ENCODE data around the gene KLHDC9. TPM values are rescaled to one million over a fixed set of nuclear protein-coding genes. Genes with fewer than 3 reads are reported as not detected.

Gene KLHDC9
- total and polyA plus RNA-seq, 2 donors (not counting 1 experiment from before 2014, with no cell fraction given), result 1.6 to 2.7 TPM

- Histone ChIP-seq H3K4me3 (ENCODE audit: control extremely low read depth in 1 of 5, extremely low read depth in 1 of 5, insufficient read depth in 1 of 5, low read depth in 2 of 5, low read length in 4 of 5) (no peak overlapping the region), H3K4me2 (replicated peaks; ENCODE audit: low read depth, low read length, poor library complexity, severe bottlenecking) (no peak overlapping the region), H2AFZ (ENCODE audit: insufficient read depth, low read depth, low read length, poor library complexity, severe bottlenecking) (no peak overlapping the region), H4K20me1 (ENCODE audit: control insufficient read depth, insufficient read depth, low read length, poor library complexity, severe bottlenecking) (peaks cover 17% of the 10 kb centered on the region), H3K9ac (ENCODE audit: low read length) (no peak overlapping the region), H3K36me3 (replicated peaks in 1 of 2; ENCODE audit: control extremely low read depth in 1 of 2, control insufficient read depth in 1 of 2, extremely low read depth in 1 of 2, insufficient read depth in 2 of 2, low read length in 1 of 2) (peaks cover 0 to 8% of the 10 kb centered on the region in 2 experiments), H3K9me3 (ENCODE audit: control extremely low read depth in 1 of 3, control insufficient read depth in 2 of 3, insufficient read depth in 1 of 3, low read length in 2 of 3) (no peaks in the 10 kb centered on the region), H3K27ac (ENCODE audit: low read length in 2 of 2) (peak overlapping the region; percentile 95 to 96), H3K4me1 (ENCODE audit: control insufficient read depth in 2 of 2, insufficient read depth in 2 of 2, low read length in 2 of 2) (peaks cover 30 to 46% of the 10 kb centered on the region in 2 donors), H3K79me2 (ENCODE audit: control insufficient read depth, insufficient read depth, low read length) (peaks cover 64% of the 10 kb centered on the region), H3K27me3 (replicated peaks in 1 of 4; ENCODE audit: control extremely low read depth in 1 of 4, control insufficient read depth in 3 of 4, insufficient read depth in 4 of 4, low read length in 3 of 4) (no peaks in the 10 kb centered on the region)
- peaks cover 44% of the 10 kb centered on the region for H3K4me1 Mint-ChIP-seq
- POLR2A ChIA-PET, result interaction anchor here (0.6 to 6.8 kb wide), 5 partner anchors 25 to 81 kb away, joined by 3 to 108 read pairs (median 3); partner anchors contain the start of genes KLHDC9 and USF1
- intact Hi-C loops (cut with micrococcal nuclease), result no loop called here
- H3K9me3 Mint-ChIP-seq (ENCODE audit: insufficient read depth), result no peaks in the 10 kb centered on the region
- no peak for TF ChIP-seq EZH2 (IDR thresholded peaks at IDR 0.05; ENCODE audit: borderline replicate concordance, insufficient read depth, low read depth, low read length, poor library complexity, severe bottlenecking)
- TF ChIP-seq CTCF (IDR thresholded peaks at IDR 0.05), result no peak
- no peak overlapping the region for H3K4me3 Mint-ChIP-seq
- H3K27ac Mint-ChIP-seq, result peak overlapping the region; percentile 83
- WGBS (ENCODE audit: insufficient coverage), result no CpG with 5 or more reads among the region's 4 CpGs
- CTCF ChIA-PET, result interaction anchor here (0.8 to 8.9 kb wide), 23 partner anchors 8 to 315 kb away, joined by 3 to 142 read pairs (median 5); partner anchors contain the start of genes DEDD, F11R, ITLN2 and KLHDC9
- no peak for DNase-seq
- ATAC-seq (ENCODE audit: low read depth), result no peak
- H3K27me3 Mint-ChIP-seq, result no peaks in the 10 kb centered on the region
Measured at GRCh38 chr1:161070761-161071160, 27.4 kb upstream of the KLHDC9 start.

- H3K27ac Mint-ChIP-seq, result peak overlapping the region; percentile 12
- intact Hi-C loops (cut with micrococcal nuclease), result no loop called here
- Histone ChIP-seq H3K27me3 (replicated peaks in 1 of 4; ENCODE audit: control extremely low read depth in 1 of 4, control insufficient read depth in 3 of 4, insufficient read depth in 4 of 4, low read length in 3 of 4) (no peaks in the 10 kb centered on the region), H3K27ac (ENCODE audit: low read length in 2 of 2) (no peak overlapping the region), H3K4me2 (replicated peaks; ENCODE audit: low read depth, low read length, poor library complexity, severe bottlenecking) (no peak overlapping the region), H3K79me2 (ENCODE audit: control insufficient read depth, insufficient read depth, low read length) (peaks cover 53% of the 10 kb centered on the region), H4K20me1 (ENCODE audit: control insufficient read depth, insufficient read depth, low read length, poor library complexity, severe bottlenecking) (peaks cover 12% of the 10 kb centered on the region), H3K4me3 (ENCODE audit: control extremely low read depth in 1 of 5, extremely low read depth in 1 of 5, insufficient read depth in 1 of 5, low read depth in 2 of 5, low read length in 4 of 5) (no peak overlapping the region), H3K9me3 (ENCODE audit: control extremely low read depth in 1 of 3, control insufficient read depth in 2 of 3, insufficient read depth in 1 of 3, low read length in 2 of 3) (no peaks in the 10 kb centered on the region), H3K4me1 (ENCODE audit: control insufficient read depth in 2 of 2, insufficient read depth in 2 of 2, low read length in 2 of 2) (peaks cover 20 to 35% of the 10 kb centered on the region in 2 donors), H3K36me3 (replicated peaks in 1 of 2; ENCODE audit: control extremely low read depth in 1 of 2, control insufficient read depth in 1 of 2, extremely low read depth in 1 of 2, insufficient read depth in 2 of 2, low read length in 1 of 2) (peaks cover 0 to 3% of the 10 kb centered on the region in 2 experiments), H3K9ac (ENCODE audit: low read length) (no peak overlapping the region), H2AFZ (ENCODE audit: insufficient read depth, low read depth, low read length, poor library complexity, severe bottlenecking) (peak overlapping the region; percentile 27)
- ChIA-PET CTCF (interaction anchor here (0.9 to 8.9 kb wide), 16 partner anchors 13 to 274 kb away, joined by 3 to 142 read pairs (median 5); partner anchors contain the start of genes DEDD, KLHDC9, PPOX and UFC1), POLR2A (interaction anchor here (0.5 to 6.8 kb wide), 5 partner anchors 22 to 94 kb away, joined by 3 to 108 read pairs (median 4); partner anchors contain the start of genes KLHDC9, PPOX and USF1)
- peak; percentile 71 for DNase-seq
- no peaks in the 10 kb centered on the region for H3K9me3 Mint-ChIP-seq (ENCODE audit: insufficient read depth)
- ATAC-seq (ENCODE audit: low read depth), result no peak
- no peak overlapping the region for H3K4me3 Mint-ChIP-seq
- WGBS (ENCODE audit: insufficient coverage), result 36% methylated on average over 5 of the region's 9 CpGs
- H3K4me1 Mint-ChIP-seq, result peaks cover 37% of the 10 kb centered on the region
- H3K27me3 Mint-ChIP-seq, result no peaks in the 10 kb centered on the region
- TF ChIP-seq CTCF (IDR thresholded peaks at IDR 0.05) (peak; percentile 81), EZH2 (IDR thresholded peaks at IDR 0.05; ENCODE audit: borderline replicate concordance, insufficient read depth, low read depth, low read length, poor library complexity, severe bottlenecking) (no peak)
Measured at GRCh38 chr1:161071886-161072371, 26.2 kb upstream of the KLHDC9 start.
